Mammary epithelial cell (primary cell): Measurements from ENCODE around the gene PYGB.

ENCODE experiments used
- EZH2 ChIP-seq: IDR thresholded peaks from 2 replicates; pipeline ENCODE4 v1.6.1; 2012; ENCODE audit warnings: low read length, inconsistent platforms, borderline replicate concordance
- TF ChIP-seq, protein P1 (sequence below), 2 donors: IDR thresholded peaks in 1 of 2; conservative IDR thresholded peaks in 1 of 2; 2 replicates each; pipeline ENCODE4 v1.5.1; 2011 to 2012; ENCODE audit warnings: inconsistent platforms in 2 of 2, low read length in 2 of 2, mild to moderate bottlenecking in 2 of 2, control low read depth in 1 of 2, low read depth in 1 of 2; ENCODE audit not compliant: insufficient read depth in 1 of 2; ENCODE audit errors: extremely low read depth in 1 of 2

DNA sequence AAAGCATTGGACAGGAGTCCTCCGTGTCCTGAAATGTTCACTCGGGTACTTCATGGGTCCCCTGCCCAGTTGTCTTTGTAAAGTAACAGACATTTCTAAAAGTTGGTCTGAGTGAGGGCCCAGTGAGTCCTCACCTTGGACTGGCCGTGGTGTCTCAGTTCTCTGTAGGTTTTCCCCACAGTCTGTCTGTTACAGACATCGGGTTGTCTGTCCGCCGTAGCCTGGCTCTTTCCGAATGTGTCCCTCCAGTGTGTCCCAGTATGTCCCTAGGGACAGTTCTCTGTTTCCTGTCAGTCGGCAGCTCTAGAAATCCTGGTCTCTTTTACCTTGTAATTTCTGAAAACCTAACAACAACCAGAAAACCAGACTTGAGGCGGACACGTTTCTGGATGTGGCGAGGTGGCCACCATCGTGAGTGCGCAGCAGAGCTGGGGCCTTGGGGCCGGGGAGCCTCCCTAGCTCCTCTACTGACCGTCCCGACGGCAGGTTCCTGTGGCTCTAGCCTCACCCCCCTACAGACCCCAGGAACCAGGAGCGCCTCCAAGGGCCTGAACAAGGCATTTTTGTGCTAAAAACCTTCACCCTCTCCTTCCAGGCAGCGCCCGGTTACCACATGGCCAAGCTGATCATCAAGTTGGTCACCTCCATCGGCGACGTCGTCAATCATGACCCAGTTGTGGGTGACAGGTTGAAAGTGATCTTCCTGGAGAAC is 42.2 kb downstream of the PYGB start:
- TF ChIP-seq, protein P1, sequence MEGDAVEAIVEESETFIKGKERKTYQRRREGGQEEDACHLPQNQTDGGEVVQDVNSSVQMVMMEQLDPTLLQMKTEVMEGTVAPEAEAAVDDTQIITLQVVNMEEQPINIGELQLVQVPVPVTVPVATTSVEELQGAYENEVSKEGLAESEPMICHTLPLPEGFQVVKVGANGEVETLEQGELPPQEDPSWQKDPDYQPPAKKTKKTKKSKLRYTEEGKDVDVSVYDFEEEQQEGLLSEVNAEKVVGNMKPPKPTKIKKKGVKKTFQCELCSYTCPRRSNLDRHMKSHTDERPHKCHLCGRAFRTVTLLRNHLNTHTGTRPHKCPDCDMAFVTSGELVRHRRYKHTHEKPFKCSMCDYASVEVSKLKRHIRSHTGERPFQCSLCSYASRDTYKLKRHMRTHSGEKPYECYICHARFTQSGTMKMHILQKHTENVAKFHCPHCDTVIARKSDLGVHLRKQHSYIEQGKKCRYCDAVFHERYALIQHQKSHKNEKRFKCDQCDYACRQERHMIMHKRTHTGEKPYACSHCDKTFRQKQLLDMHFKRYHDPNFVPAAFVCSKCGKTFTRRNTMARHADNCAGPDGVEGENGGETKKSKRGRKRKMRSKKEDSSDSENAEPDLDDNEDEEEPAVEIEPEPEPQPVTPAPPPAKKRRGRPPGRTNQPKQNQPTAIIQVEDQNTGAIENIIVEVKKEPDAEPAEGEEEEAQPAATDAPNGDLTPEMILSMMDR (conservative IDR thresholded peaks at IDR 0.05 in 1 of 2, IDR thresholded peaks at IDR 0.05 in 1 of 2; ENCODE audit: extremely low read depth in 1 of 2, insufficient read depth in 1 of 2, low read depth in 1 of 2, low read length in 2 of 2) = no peak
- TF ChIP-seq EZH2 = no peak
